ENCODE measurements around the gene USP3.

USP3 gene

GRCh38 chr15:63504247-63504978, at the start of gene USP3:
Gene USP3 (plus strand): TSS chr15:63504593. CDS start chr15:63504740, 147 bp downstream.
- peak; percentile 94 for DNase-seq (ENCODE audit: low read depth)

GRCh38 chr15:63456258-63456657, 48.1 kb upstream of the USP3 start:
- no peak for DNase-seq (ENCODE audit: low read depth)

- DNase-seq (ENCODE audit: low read depth), result no peak
These were observed 47.0 kb upstream of the USP3 start for GRCh38 chr15:63457379-63457778.

GRCh38 chr15:63458026-63458425, 46.4 kb upstream of the USP3 start:
- DNase-seq (ENCODE audit: low read depth), result no peak

- no peak for DNase-seq (ENCODE audit: low read depth)
These were observed 45.5 kb upstream of the USP3 start for GRCh38 chr15:63458794-63459395.

GRCh38 chr15:63460210-63461155, 43.9 kb upstream of the USP3 start:
- DNase-seq (ENCODE audit: low read depth), result no peak

- DNase-seq (ENCODE audit: low read depth), result no peak
These were observed 43.0 kb upstream of the USP3 start for GRCh38 chr15:63461230-63461985.

GRCh38 chr15:63462088-63462487, 42.3 kb upstream of the USP3 start:
- DNase-seq (ENCODE audit: low read depth), result no peak

GRCh38 chr15:63463036-63463435, 41.4 kb upstream of the USP3 start:
- no peak for DNase-seq (ENCODE audit: low read depth)

GRCh38 chr15:63463793-63464192, 40.6 kb upstream of the USP3 start:
- no peak for DNase-seq (ENCODE audit: low read depth)

GRCh38 chr15:63465104-63465503, 39.3 kb upstream of the USP3 start:
- DNase-seq (ENCODE audit: low read depth), result no peak

GRCh38 chr15:63466378-63467192, 37.8 kb upstream of the USP3 start:
- DNase-seq (ENCODE audit: low read depth), result peak; percentile 54

- no peak for DNase-seq (ENCODE audit: low read depth)
These were observed 35.2 kb upstream of the USP3 start for GRCh38 chr15:63469190-63469589.

GRCh38 chr15:63469984-63470383, 34.4 kb upstream of the USP3 start:
- DNase-seq (ENCODE audit: low read depth), result no peak

GRCh38 chr15:63473007-63473748, 31.2 kb upstream of the USP3 start:
- no peak for DNase-seq (ENCODE audit: low read depth)

GRCh38 chr15:63473749-63473998, 30.7 kb upstream of the USP3 start:
- DNase-seq (ENCODE audit: low read depth), result no peak

- peak; percentile 40 for DNase-seq (ENCODE audit: low read depth)
These were observed 30.2 kb upstream of the USP3 start for GRCh38 chr15:63473999-63474809.

- no peak for DNase-seq (ENCODE audit: low read depth)
These were observed 29.5 kb upstream of the USP3 start for GRCh38 chr15:63474810-63475316.

- DNase-seq (ENCODE audit: low read depth), result no peak
These were observed 28.7 kb upstream of the USP3 start for GRCh38 chr15:63475707-63476106.

GRCh38 chr15:63476229-63476632, 28.2 kb upstream of the USP3 start:
- no peak for DNase-seq (ENCODE audit: low read depth)
